ENCODE measurements around the gene TCL1B. TPM values are rescaled to one million over a fixed set of nuclear protein-coding genes. Genes with fewer than 3 reads are reported as not detected.
"Not testable (repeated sequence)": the region's sequence is repeated elsewhere in the genome, so short reads cannot be mapped to it uniquely, and the experiment has no call there.

TCL1B gene
- total and polyA plus RNA-seq, 2 of the 4 experiments (the other 2 are of a cell fraction) = not detected

DNA sequence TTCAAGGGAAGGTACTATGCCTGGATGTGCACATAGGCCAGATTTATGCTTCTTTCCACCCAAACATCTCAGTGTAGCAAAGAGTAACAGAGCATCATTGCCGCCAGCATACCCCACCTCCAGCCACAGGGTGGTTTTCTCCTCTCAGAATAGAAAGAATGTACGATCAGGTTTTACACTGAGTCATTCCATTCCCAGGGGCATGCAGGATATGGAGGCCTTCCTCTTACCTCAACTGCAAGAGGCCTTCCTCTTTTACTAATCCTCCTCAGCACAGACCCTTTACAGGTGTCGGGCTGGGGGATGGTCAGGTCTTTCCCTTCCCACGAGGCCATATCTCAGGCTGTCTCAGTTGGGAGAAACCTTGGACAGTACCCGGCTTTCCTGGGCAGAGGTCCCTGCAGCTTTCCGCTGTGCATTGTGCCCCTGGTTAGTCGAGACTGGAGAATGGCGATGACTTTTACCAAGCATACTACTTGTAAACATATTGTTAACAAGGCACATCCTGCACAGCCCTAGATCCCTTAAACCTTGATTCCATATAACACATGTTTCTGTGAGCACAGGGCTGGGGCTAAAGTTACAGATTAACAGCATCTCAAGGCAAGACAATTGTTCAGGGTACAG, 43.3 kb downstream of the TCL1B start:
- H2BK120ac ChIP-seq (ENCODE audit: low read depth, low read length); H3K4me3 ChIP-seq (ENCODE audit: insufficient read depth, low read depth, low read length); H3K23ac ChIP-seq (ENCODE audit: low read depth, low read length); BruUV-seq (replicated peaks); H2BK20ac ChIP-seq (ENCODE audit: low read depth, low read length); H2BK5ac ChIP-seq (ENCODE audit: low read depth, low read length, poor library complexity, severe bottlenecking); POLR2A ChIA-PET (ENCODE audit: unreplicated experiment); ATAC-seq (ENCODE audit: low read depth); H4K5ac ChIP-seq (ENCODE audit: low read depth, low read length); dilution Hi-C loops (cut with HindIII; ENCODE audit: low sequenced_read_pairs, unreplicated experiment); H3K9ac ChIP-seq (ENCODE audit: low read depth, low read length); H3K36me3 ChIP-seq (ENCODE audit: control insufficient read depth, insufficient read depth, low read length); H2AFZ ChIP-seq (replicated peaks; ENCODE audit: low read length, poor library complexity); H3K56ac ChIP-seq (ENCODE audit: extremely low read depth, insufficient read depth, low read length); H3K9me3 ChIP-seq (ENCODE audit: control insufficient read depth, insufficient read depth, low read length); H3K27me3 ChIP-seq (ENCODE audit: control insufficient read depth, insufficient read depth, low read length); H4K20me1 ChIP-seq (ENCODE audit: insufficient read depth, low read length); H3K9me1 ChIP-seq (ENCODE audit: insufficient read depth, low read length); DNase-seq; H2AK5ac ChIP-seq (ENCODE audit: low read depth, low read length); H3K79me1 ChIP-seq (ENCODE audit: low read depth in 1 of 2, low read length in 2 of 2); H4K91ac ChIP-seq (ENCODE audit: insufficient read depth, low read depth, low read length); H2AK9ac ChIP-seq (replicated peaks; ENCODE audit: low read depth, low read length, poor library complexity); H3K4ac ChIP-seq (ENCODE audit: low read depth, low read length); in situ Hi-C loops (cut with MboI; ENCODE audit: low sequenced_read_pairs); CTCF ChIA-PET; H3K4me1 ChIP-seq (ENCODE audit: control insufficient read depth, insufficient read depth, low read length); H4K8ac ChIP-seq (ENCODE audit: low read depth in 2 of 2, low read length in 2 of 2); H3K14ac ChIP-seq (replicated peaks; ENCODE audit: low read depth, low read length); H3K18ac ChIP-seq (ENCODE audit: low read depth, low read length); H3K27ac ChIP-seq (ENCODE audit: insufficient read depth, low read length); H3K4me2 ChIP-seq (ENCODE audit: low read depth, low read length); H2BK15ac ChIP-seq (ENCODE audit: low read depth, low read length): not testable (repeated sequence)
- WGBS, 2 experiments (ENCODE audit: extremely low coverage in 2 of 2, insufficient read length in 1 of 2) = 60% methylated on average over 1 of the region's 8 CpGs; no CpG with 5 or more reads in 1 of the 2 experiments
- intact Hi-C loops (cut with micrococcal nuclease) = loop anchor here (5.0 kb wide), 1 partner anchor 1842 kb away; no protein-coding TSS in a partner anchor

Measured in IMR-90 (cell line).